ENCODE data around the gene HINT3.

- TF ChIP-seq CTCF (IDR thresholded peaks at IDR 0.05) = no peak
- TF ChIP-seq POLR2A (IDR thresholded peaks at IDR 0.05) = no peak
- TF ChIP-seq POLR2AphosphoS5 (IDR thresholded peaks at IDR 0.05) = no peak
- TF ChIP-seq EP300 (IDR thresholded peaks at IDR 0.05) = no peak
Measured at GRCh38 chr6:125985979-125986300, 29.4 kb downstream of the HINT3 start.

All from sigmoid colon (tissue), 4 donors.